Karpas-422 (cell line): ENCODE measurements around the gene COL6A1. TPM values are rescaled to one million over a fixed set of nuclear protein-coding genes. Genes with fewer than 3 reads are reported as not detected.

ENCODE experiments used
- DNase-seq: peaks from one replicate; pipeline ENCODE4 v3.0.0-alpha.2; 2015
- H2AFZ ChIP-seq: fragments of 200-600 bp; sonication (generic); 2 replicates; pipeline ENCODE4 v1.6.1; 2014; ENCODE audit warnings: antibody characterized with exemption, low read length, mixed read lengths
- H3K27ac ChIP-seq: fragments of 200-600 bp; sonication (generic); 2 replicates; pipeline ENCODE4 v1.5.1; 2014; ENCODE audit warnings: mild to moderate bottlenecking, low read length, moderate library complexity
- H3K27me3 ChIP-seq: fragments of 200-600 bp; sonication (generic); 2 replicates; pipeline ENCODE4 v1.6.1; 2014; ENCODE audit warnings: low read length, mixed read lengths
- H3K36me3 ChIP-seq: fragments of 200-600 bp; sonication (generic); 2 replicates; pipeline ENCODE4 v1.6.1; 2014; ENCODE audit warnings: low read length, mixed read lengths; ENCODE audit not compliant: insufficient read depth
- H3K4me1 ChIP-seq: fragments of 200-600 bp; sonication (generic); 2 replicates; pipeline ENCODE4 v1.6.1; 2014; ENCODE audit warnings: mild to moderate bottlenecking, low read length, mixed read lengths
- H3K4me2 ChIP-seq: fragments of 200-600 bp; sonication (generic); 2 replicates; pipeline ENCODE4 v1.6.1; 2014; ENCODE audit warnings: low read length, low read depth, mild to moderate bottlenecking; ENCODE audit not compliant: poor library complexity, severe bottlenecking
- H3K4me3 ChIP-seq: fragments of 200-600 bp; sonication (generic); 2 replicates; pipeline ENCODE4 v1.5.1; 2014; ENCODE audit warnings: mild to moderate bottlenecking, antibody characterized with exemption, low read length, mixed read lengths
- H3K79me2 ChIP-seq: fragments of 200-600 bp; sonication (generic); 2 replicates; pipeline ENCODE4 v1.6.1; 2014; ENCODE audit warnings: mild to moderate bottlenecking, low read length, mixed read lengths
- H3K9ac ChIP-seq: fragments of 200-600 bp; sonication (generic); 2 replicates; pipeline ENCODE4 v1.6.0; 2014; ENCODE audit warnings: low read length
- H3K9me2 ChIP-seq: fragments of 200-600 bp; sonication (generic), shearing (Covaris generic); replicated peaks from 2 replicates; pipeline ENCODE4 v1.6.0; 2014; ENCODE audit warnings: mild to moderate bottlenecking, low read length, moderate library complexity; ENCODE audit not compliant: insufficient read depth
- H3K9me3 ChIP-seq: fragments of 300-700, 200-600 bp; sonication (generic); 2 replicates; pipeline ENCODE4 v1.6.1; 2014; ENCODE audit warnings: low read length, mixed read lengths
- H4K20me1 ChIP-seq: fragments of 200-600 bp; sonication (generic); 2 replicates; pipeline ENCODE4 v1.6.1; 2014; ENCODE audit warnings: mild to moderate bottlenecking, antibody characterized with exemption, low read length, low read depth; ENCODE audit not compliant: insufficient read depth
- total RNA-seq: library from RNA; depleted of rRNA; stranded (reverse); fragments of >200 nt; shearing (Covaris generic); gene quantifications from 2 replicates; pipeline ENCODE4 v1.2.3, GENCODE V29; 2014; ENCODE audit warnings: low replicate concordance

Gene COL6A1
- total RNA-seq, 1 experiment from 2014 or later = not detected

GRCh38 chr21:45943630-45944540 is 37.7 kb upstream of the COL6A1 start:
- Histone ChIP-seq H3K9me2 (no peaks in the 10 kb centered on the region), H2AFZ (no peak overlapping the region), H3K4me2 (no peak overlapping the region), H3K4me1 (no peaks in the 10 kb centered on the region), H3K36me3 (no peaks in the 10 kb centered on the region), H3K79me2 (no peaks in the 10 kb centered on the region), H3K27me3 (no peaks in the 10 kb centered on the region), H3K9me3 (no peaks in the 10 kb centered on the region), H4K20me1 (no peaks in the 10 kb centered on the region), H3K27ac (no peak overlapping the region), H3K9ac (no peak overlapping the region), H3K4me3 (no peak overlapping the region)
- no peak for DNase-seq

- no peaks in the 10 kb centered on the region for H3K27me3 ChIP-seq
- H3K9me2 ChIP-seq = no peaks in the 10 kb centered on the region
- no peak overlapping the region for H3K9ac ChIP-seq
- H3K4me3 ChIP-seq = no peak overlapping the region
- no peaks in the 10 kb centered on the region for H3K9me3 ChIP-seq
- H3K27ac ChIP-seq = no peak overlapping the region
- H3K79me2 ChIP-seq = no peaks in the 10 kb centered on the region
- no peaks in the 10 kb centered on the region for H3K36me3 ChIP-seq
- no peak overlapping the region for H2AFZ ChIP-seq
- no peaks in the 10 kb centered on the region for H4K20me1 ChIP-seq
- DNase-seq = no peak
- no peak overlapping the region for H3K4me2 ChIP-seq
- no peaks in the 10 kb centered on the region for H3K4me1 ChIP-seq
These were observed 37.0 kb upstream of the COL6A1 start for GRCh38 chr21:45944601-45945000.

- Histone ChIP-seq H3K36me3 (no peaks in the 10 kb centered on the region), H3K9ac (no peak overlapping the region), H4K20me1 (no peaks in the 10 kb centered on the region), H3K4me1 (no peaks in the 10 kb centered on the region), H3K27ac (no peak overlapping the region), H3K79me2 (no peaks in the 10 kb centered on the region), H3K4me3 (no peak overlapping the region), H2AFZ (no peak overlapping the region), H3K4me2 (no peak overlapping the region), H3K27me3 (no peaks in the 10 kb centered on the region), H3K9me2 (no peaks in the 10 kb centered on the region), H3K9me3 (no peaks in the 10 kb centered on the region)
- no peak for DNase-seq
These were observed 36.3 kb upstream of the COL6A1 start for GRCh38 chr21:45945066-45945867.

GRCh38 chr21:45945868-45946210 is 35.7 kb upstream of the COL6A1 start:
- Histone ChIP-seq H3K4me3 (no peak overlapping the region), H3K79me2 (no peaks in the 10 kb centered on the region), H3K27ac (no peak overlapping the region), H3K4me1 (no peaks in the 10 kb centered on the region), H3K4me2 (no peak overlapping the region), H3K9me3 (no peaks in the 10 kb centered on the region), H3K36me3 (no peaks in the 10 kb centered on the region), H2AFZ (no peak overlapping the region), H3K27me3 (no peaks in the 10 kb centered on the region), H3K9ac (no peak overlapping the region), H4K20me1 (no peaks in the 10 kb centered on the region), H3K9me2 (no peaks in the 10 kb centered on the region)
- no peak for DNase-seq

- Histone ChIP-seq H3K36me3 (no peaks in the 10 kb centered on the region), H3K4me1 (no peaks in the 10 kb centered on the region), H3K27ac (no peak overlapping the region), H3K9me3 (no peaks in the 10 kb centered on the region), H3K27me3 (no peaks in the 10 kb centered on the region), H3K9me2 (no peaks in the 10 kb centered on the region), H4K20me1 (no peaks in the 10 kb centered on the region), H3K79me2 (no peaks in the 10 kb centered on the region), H3K4me2 (no peak overlapping the region), H3K9ac (no peak overlapping the region), H2AFZ (no peak overlapping the region), H3K4me3 (no peak overlapping the region)
- DNase-seq = no peak
These were observed 34.3 kb upstream of the COL6A1 start for GRCh38 chr21:45947296-45947695.

- H3K4me3 ChIP-seq = no peak overlapping the region
- no peaks in the 10 kb centered on the region for H3K4me1 ChIP-seq
- DNase-seq = no peak
- no peaks in the 10 kb centered on the region for H3K36me3 ChIP-seq
- H3K9me3 ChIP-seq = no peaks in the 10 kb centered on the region
- no peaks in the 10 kb centered on the region for H4K20me1 ChIP-seq
- no peak overlapping the region for H3K9ac ChIP-seq
- H3K79me2 ChIP-seq = no peaks in the 10 kb centered on the region
- no peak overlapping the region for H2AFZ ChIP-seq
- H3K27me3 ChIP-seq = no peaks in the 10 kb centered on the region
- no peak overlapping the region for H3K27ac ChIP-seq
- H3K4me2 ChIP-seq = no peak overlapping the region
- no peaks in the 10 kb centered on the region for H3K9me2 ChIP-seq
These were observed 33.8 kb upstream of the COL6A1 start for GRCh38 chr21:45947716-45948255.

GRCh38 chr21:45948576-45949141 is 32.9 kb upstream of the COL6A1 start:
- Histone ChIP-seq H3K27me3 (no peaks in the 10 kb centered on the region), H4K20me1 (no peaks in the 10 kb centered on the region)

More at GRCh38 chr21:45948576-45949141, 32.9 kb upstream of the COL6A1 start:
- Histone ChIP-seq H3K36me3 (no peaks in the 10 kb centered on the region), H3K4me2 (no peak overlapping the region), H3K9ac (no peak overlapping the region), H3K4me3 (no peak overlapping the region), H3K9me3 (no peaks in the 10 kb centered on the region), H3K79me2 (no peaks in the 10 kb centered on the region), H3K9me2 (no peaks in the 10 kb centered on the region), H2AFZ (no peak overlapping the region), H3K4me1 (no peaks in the 10 kb centered on the region), H3K27ac (no peak overlapping the region)
- no peak for DNase-seq
